HepG2 (cell line): ENCODE measurements around the gene POLR3K. TPM values are rescaled to one million over a fixed set of nuclear protein-coding genes. Genes with fewer than 3 reads are reported as not detected.

Source experiments
- ATAC-seq: fragments of 200-7000 bp; cut with Tn5 transposase; 3 replicates; pipeline ENCODE4 v1.9.1; 2020; ENCODE audit warnings: mild to moderate bottlenecking, moderate library complexity
- BruUV-seq: library from RNA; stranded (reverse); fragments of 400-500 nt; replicated peaks from 2 replicates; lab custom pipeline; 2021; lab: Mats Ljungman, UMichigan
- CTCF ChIA-PET: fragments of 300-600 bp; formaldehyde crosslinking; extraction: SDS; loops from one replicate; lab custom pipeline; 2021; ENCODE audit warnings: low total read pairs, inconsistent platforms, low intra/inter-chr PET ratio; lab: Yijun Ruan, JAX
- POLR2A ChIA-PET: fragments of 350-600 bp; sonication (Branson Sonifier 250); formaldehyde crosslinking; loops from one replicate; lab custom pipeline; 2020; ENCODE audit warnings: antibody characterized with exemption, inconsistent platforms; lab: Yijun Ruan, JAX
- DNase-seq: peaks from one replicate; pipeline ENCODE4 v3.0.0-alpha.2; 2015; ENCODE audit warnings: low spot score
- FAIRE-seq: peaks from 3 replicates; lab custom pipeline; 2011; peaks lifted over from hg19 to GRCh38; lab: Jason Lieb, UNC
- H2AFZ ChIP-seq: one replicate; pipeline ENCODE4 v1.6.1; 2011; ENCODE audit warnings: low read length, inconsistent platforms
- H3K27ac ChIP-seq: fragments of 300-600 bp; 3 replicates; pipeline ENCODE4 v1.8.0; 2011; ENCODE audit warnings: mixed run types, mild to moderate bottlenecking, mixed read lengths, low read length, inconsistent platforms; ENCODE audit not compliant: insufficient read depth; ENCODE audit errors: extremely low read length
- H3K27me3 ChIP-seq, 2 experiments: fragments of 200-600 bp in 1 of 2; 2 replicates in 1 of 2; 3 replicates in 1 of 2; pipeline versions ENCODE4 v1.6.0 to v1.8.0; 2011; ENCODE audit warnings: low read length in 2 of 2, mild to moderate bottlenecking in 2 of 2, moderate library complexity in 2 of 2, inconsistent platforms in 1 of 2; ENCODE audit not compliant: insufficient read depth in 2 of 2, control insufficient read depth in 1 of 2
- H3K36me3 ChIP-seq, 2 experiments: fragments of 200-600 bp in 1 of 2; replicated peaks in 1 of 2; 2 replicates in 1 of 2; 3 replicates in 1 of 2; pipeline versions ENCODE4 v1.5.1 to v1.8.0; 2011; ENCODE audit warnings: low read length in 2 of 2, inconsistent platforms in 1 of 2; ENCODE audit not compliant: insufficient read depth in 2 of 2, control insufficient read depth in 1 of 2
- H3K4me1 ChIP-seq: 2 replicates; pipeline ENCODE4 v1.5.1; 2012; ENCODE audit warnings: low read length, inconsistent platforms; ENCODE audit not compliant: insufficient read depth
- H3K4me2 ChIP-seq: 2 replicates; pipeline ENCODE4 v1.6.0; 2011; ENCODE audit warnings: low read depth, low read length, inconsistent platforms
- H3K4me3 ChIP-seq, 3 experiments: fragments of 200-600 bp in 1 of 3; sonication (generic), shearing (Covaris generic) in 1 of 3; replicated peaks in 1 of 3; 2 replicates each; pipeline ENCODE4 v1.5.1; 2011 to 2016; ENCODE audit warnings: low read length in 3 of 3, inconsistent platforms in 2 of 3, low read depth in 2 of 3, mild to moderate bottlenecking in 2 of 3, control low read depth in 1 of 3, mixed read lengths in 1 of 3; ENCODE audit not compliant: insufficient read depth in 1 of 3
- H3K79me2 ChIP-seq: one replicate; pipeline ENCODE4 v1.6.1; 2011; ENCODE audit warnings: low read length, inconsistent platforms; ENCODE audit not compliant: insufficient read depth
- H3K9ac ChIP-seq: 2 replicates; pipeline ENCODE4 v1.6.0; 2011; ENCODE audit warnings: mild to moderate bottlenecking, low read depth, low read length, inconsistent platforms; ENCODE audit not compliant: insufficient read depth
- H3K9me3 ChIP-seq: 2 replicates; pipeline ENCODE4 v1.5.1; 2012; ENCODE audit warnings: mild to moderate bottlenecking, low read length
- H4K20me1 ChIP-seq: 2 replicates; pipeline ENCODE4 v1.6.0; 2011; ENCODE audit warnings: inconsistent platforms, mild to moderate bottlenecking, low read length, moderate library complexity; ENCODE audit not compliant: insufficient read depth
- BHLHE40 ChIP-seq: IDR thresholded peaks from 2 replicates; pipeline ENCODE4 v1.6.1; 2011; ENCODE audit warnings: low read length, improper control_type of control experiment
- GABPA ChIP-seq, 2 experiments: IDR thresholded peaks; 2 replicates each; pipeline ENCODE4 v1.6.1; 2011 to 2016; ENCODE audit warnings: low read depth in 2 of 2, low read length in 1 of 2, missing biosample characterization in 1 of 2, missing genetic modification characterization in 1 of 2
- HCFC1 ChIP-seq: fragments of 150-350 bp; IDR thresholded peaks from 2 replicates; pipeline ENCODE4 v1.6.1; 2014; ENCODE audit warnings: low read depth, low read length
- MAFG ChIP-seq: sonication (generic); formaldehyde crosslinking; IDR thresholded peaks from 2 replicates; pipeline ENCODE4 v1.5.1; 2020; ENCODE audit warnings: mild to moderate bottlenecking, missing genetic modification reagents
- MAFK ChIP-seq, 2 experiments: IDR thresholded peaks in 1 of 2; conservative IDR thresholded peaks in 1 of 2; 2 replicates each; pipeline ENCODE4 v1.6.1; 2011; ENCODE audit warnings: improper control_type of control experiment in 2 of 2, low read length in 2 of 2
- NAIF1 ChIP-seq: sonication (generic); formaldehyde crosslinking; IDR thresholded peaks from 2 replicates; pipeline ENCODE4 v1.5.0; 2020; ENCODE audit warnings: mild to moderate bottlenecking, missing genetic modification reagents, borderline replicate concordance
- RNF2 ChIP-seq: fragments of 450-650 bp; conservative IDR thresholded peaks from 2 replicates; pipeline ENCODE4 v1.6.1; 2016; ENCODE audit warnings: low read depth
- U2AF1 ChIP-seq: fragments of 200-400 bp; formaldehyde crosslinking; optimal IDR thresholded peaks from 2 replicates; pipeline ENCODE3; 2017; ENCODE audit warnings: mild to moderate bottlenecking, low read depth, low read length
- ZFP41 ChIP-seq: sonication (generic); formaldehyde crosslinking; IDR thresholded peaks from 2 replicates; pipeline ENCODE4 v1.4.0; 2020; ENCODE audit warnings: mild to moderate bottlenecking, missing genetic modification reagents, borderline replicate concordance
- ZNF34 ChIP-seq: sonication (generic); formaldehyde crosslinking; IDR thresholded peaks from 2 replicates; pipeline ENCODE4 v1.4.0; 2020; ENCODE audit warnings: mild to moderate bottlenecking, missing genetic modification reagents, borderline replicate concordance
- ZNF543 ChIP-seq: sonication (generic); formaldehyde crosslinking; IDR thresholded peaks from 2 replicates; pipeline ENCODE4 v1.4.0; 2020; ENCODE audit warnings: mild to moderate bottlenecking, missing genetic modification reagents
- WGBS: methylation state at CpG from one replicate; pipeline ENCODE4 v1.1.6; 2017; ENCODE audit warnings: low lambda C conversion rate; 5-methylcytosine and 5-hydroxymethylcytosine counted together
- in situ Hi-C: cut with HindIII; loops from 2 replicates; pipeline ENCODE4 v1.10.0; 2017; ENCODE audit warnings: low pct_unique_long_range_greater_than_20kb; ENCODE audit not compliant: extremely low pct_ligation_motif_present
- intact Hi-C: fragments of 100-400 bp; cut with micrococcal nuclease; formaldehyde crosslinking; loops from one replicate; pipeline ENCODE4 v1.10.0; 2022; ENCODE audit not compliant: unreplicated experiment
- polyA plus RNA-seq, 8 experiments: library from polyadenylated mRNA; depleted of rRNA in 3 of 8; stranded (reverse) in 7 of 8; unstranded in 1 of 8; fragments of >200 nt; fragmentation: Illumina TruSeq in 4 of 8; extraction: Trizol in 4 of 8; gene quantifications; 2 replicates each; pipeline versions ENCODE4 v1.2.1 to v1.2.3, GENCODE V29; 2011 to 2016; ENCODE audit warnings: low read depth in 4 of 8, missing spikeins in 1 of 8, mixed read lengths in 1 of 8; ENCODE audit not compliant: insufficient read depth in 1 of 8
- total RNA-seq, 5 experiments: library from RNA; depleted of rRNA; stranded (reverse); fragments of >200 nt; fragmentation: Illumina TruSeq; extraction: Trizol; gene quantifications; 2 replicates each; pipeline ENCODE4 v1.2.3, GENCODE V29; 2016; ENCODE audit warnings: low read depth in 1 of 5
- TF ChIP-seq, protein P1 (sequence below): IDR thresholded peaks from 2 replicates; pipeline ENCODE4 v1.6.1; 2016

POLR3K gene
- total and polyA plus RNA-seq, 2 of the 13 experiments (the other 11 are each of a cell fraction or from before 2014, with no cell fraction given) = 14.8 to 18.8 TPM

DNA sequence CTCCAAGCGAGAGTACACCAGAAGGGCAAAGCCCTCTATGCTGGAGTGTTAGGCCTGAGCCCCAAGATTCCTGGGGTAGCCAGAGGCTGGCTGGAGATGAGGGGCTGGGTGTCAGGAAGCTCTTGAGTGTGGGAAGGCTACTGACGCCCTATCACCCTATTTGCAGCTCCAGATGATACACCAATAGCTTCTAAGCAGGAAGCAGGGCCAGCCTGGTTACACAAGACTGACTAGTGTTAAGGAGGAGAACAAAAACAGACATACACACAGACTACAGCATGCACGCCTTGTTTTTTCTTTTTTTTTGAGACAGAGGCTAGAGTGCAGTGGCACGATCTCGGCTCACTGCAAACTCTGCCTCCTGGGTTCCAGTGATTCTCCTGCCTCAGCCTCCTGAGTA is 15.9 kb downstream of the POLR3K start:
- ChIA-PET POLR2A (no interaction called here), CTCF (no interaction called here)
- Histone ChIP-seq H2AFZ (no peak overlapping the region), H3K27ac (no peak overlapping the region), H3K4me2 (no peak overlapping the region), H3K27me3 (no peaks in the 10 kb centered on the region), H3K9ac (no peak overlapping the region), H3K4me3 (no peak overlapping the region), H4K20me1 (no peaks in the 10 kb centered on the region), H3K4me1 (peaks cover 13% of the 10 kb centered on the region), H3K79me2 (no peaks in the 10 kb centered on the region), H3K36me3 (peaks cover under 1 to 3% of the 10 kb centered on the region in 2 experiments; a peak in 1 of 5 replicates), H3K9me3 (no peaks in the 10 kb centered on the region)
- intact Hi-C loops = no loop called here
- TF ChIP-seq BHLHE40 (no peak), GABPA (IDR thresholded peaks at IDR 0.05; ENCODE audit: low read depth, low read length) (no peak), GABPA (CRISPR knock-in tag; IDR thresholded peaks at IDR 0.05; ENCODE audit: low read depth) (no peak), ZNF34 (CRISPR knock-in tag) (no peak), U2AF1 (no peak), HCFC1 (no peak), ZNF543 (CRISPR knock-in tag) (no peak), MAFK (conservative IDR thresholded peaks at IDR 0.05 in 1 of 2, IDR thresholded peaks at IDR 0.05 in 1 of 2; ENCODE audit: low read length in 2 of 2) (no peak), NAIF1 (CRISPR knock-in tag) (no peak), MAFG (CRISPR knock-in tag) (no peak), ZFP41 (no peak), RNF2 (no peak)
- TF ChIP-seq, protein P1, sequence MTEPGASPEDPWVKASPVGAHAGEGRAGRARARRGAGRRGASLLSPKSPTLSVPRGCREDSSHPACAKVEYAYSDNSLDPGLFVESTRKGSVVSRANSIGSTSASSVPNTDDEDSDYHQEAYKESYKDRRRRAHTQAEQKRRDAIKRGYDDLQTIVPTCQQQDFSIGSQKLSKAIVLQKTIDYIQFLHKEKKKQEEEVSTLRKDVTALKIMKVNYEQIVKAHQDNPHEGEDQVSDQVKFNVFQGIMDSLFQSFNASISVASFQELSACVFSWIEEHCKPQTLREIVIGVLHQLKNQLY (CRISPR knock-in tag) = no peak
- in situ Hi-C loops = no loop called here
- DNase-seq (no peak), ATAC-seq (no peak), FAIRE-seq (no peak)
- no TSS peak for BruUV-seq
- WGBS = 98% methylated on average over 4 of the region's 5 CpGs
